DOHH2 (cell line): ENCODE results near the gene MYH13.

ENCODE experiments used
- H3F3A ChIP-seq: fragments of 200-600 bp; sonication (generic), shearing (Covaris generic); 2 replicates; pipeline ENCODE4 v1.6.0; 2016; ENCODE audit warnings: antibody characterized with exemption, mild to moderate bottlenecking; ENCODE audit not compliant: control insufficient read depth, insufficient read depth
- H3K27ac ChIP-seq: fragments of 200-600 bp; sonication (generic); 2 replicates; pipeline ENCODE4 v1.5.1; 2014; ENCODE audit warnings: low read depth, mild to moderate bottlenecking, low read length, moderate library complexity
- H3K27me3 ChIP-seq: fragments of 200-600 bp; sonication (generic); 2 replicates; pipeline ENCODE4 v1.6.1; 2014; ENCODE audit warnings: mild to moderate bottlenecking, low read length, mixed read lengths; ENCODE audit not compliant: control insufficient read depth
- H3K36me3 ChIP-seq: fragments of 200-600 bp; sonication (generic); 2 replicates; pipeline ENCODE4 v1.6.1; 2014; ENCODE audit warnings: mild to moderate bottlenecking, low read length, moderate library complexity, mixed read lengths; ENCODE audit not compliant: control insufficient read depth
- H3K4me1 ChIP-seq: fragments of 200-600 bp; sonication (generic); 2 replicates; pipeline ENCODE4 v1.6.1; 2014; ENCODE audit warnings: mild to moderate bottlenecking, low read length, mixed read lengths; ENCODE audit not compliant: control insufficient read depth
- H3K4me2 ChIP-seq: fragments of 200-600 bp; sonication (generic); 2 replicates; pipeline ENCODE4 v1.6.0; 2014; ENCODE audit warnings: mild to moderate bottlenecking, low read length, moderate library complexity
- H3K4me3 ChIP-seq: fragments of 200-600 bp; sonication (generic); 2 replicates; pipeline ENCODE4 v1.5.1; 2014; ENCODE audit warnings: mild to moderate bottlenecking, low read length, mixed read lengths
- H3K79me2 ChIP-seq: fragments of 200-600 bp; sonication (generic); 2 replicates; pipeline ENCODE4 v1.6.1; 2014; ENCODE audit warnings: mild to moderate bottlenecking, low read length, mixed read lengths; ENCODE audit not compliant: control insufficient read depth
- H3K9me2 ChIP-seq: fragments of 200-600 bp; sonication (generic); replicated peaks from 2 replicates; pipeline ENCODE4 v1.6.1; 2014; ENCODE audit warnings: mild to moderate bottlenecking, low read length, mixed read lengths; ENCODE audit not compliant: control insufficient read depth
- H3K9me3 ChIP-seq: fragments of 200-600 bp; sonication (generic); 2 replicates; pipeline ENCODE4 v1.6.1; 2014; ENCODE audit warnings: antibody characterized with exemption, low read length, mixed read lengths; ENCODE audit not compliant: control insufficient read depth, insufficient read depth
- H4K20me1 ChIP-seq: fragments of 200-600 bp; sonication (generic); 2 replicates; pipeline ENCODE4 v1.6.0; 2014; ENCODE audit warnings: low read depth, mild to moderate bottlenecking, antibody characterized with exemption, low read length, moderate library complexity; ENCODE audit not compliant: control insufficient read depth, insufficient read depth
- CTCF ChIP-seq: fragments of 200-600 bp; sonication (generic); IDR thresholded peaks from one replicate; pipeline ENCODE4 v1.5.1; 2014; ENCODE audit warnings: antibody characterized with exemption, mild to moderate bottlenecking, low read depth, low read length; ENCODE audit not compliant: poor library complexity, severe bottlenecking
- EZH2phosphoT487 ChIP-seq: fragments of 200-600 bp; sonication (generic); IDR thresholded peaks from 2 replicates; pipeline ENCODE4 v1.6.1; 2017; ENCODE audit warnings: borderline replicate concordance, mild to moderate bottlenecking, antibody characterized with exemption, low read length, moderate library complexity, mixed read lengths

Gene MYH13

GRCh38 chr17:10290041-10290440 is 82.8 kb downstream of the MYH13 start:
- TF ChIP-seq CTCF, result no peak
- TF ChIP-seq EZH2phosphoT487, result no peak
- Histone ChIP-seq H3K9me3 (no peaks in the 10 kb centered on the region), H3K4me2 (no peak overlapping the region)

GRCh38 chr17:10286324-10286723 is 86.5 kb downstream of the MYH13 start:
- Histone ChIP-seq H3K27ac (no peak overlapping the region), H3K4me3 (no peak overlapping the region), H3F3A (no peaks in the 10 kb centered on the region), H3K4me2 (no peak overlapping the region), H3K27me3 (no peaks in the 10 kb centered on the region), H3K79me2 (no peaks in the 10 kb centered on the region), H3K9me3 (no peaks in the 10 kb centered on the region), H3K4me1 (no peaks in the 10 kb centered on the region), H4K20me1 (no peaks in the 10 kb centered on the region), H3K9me2 (no peaks in the 10 kb centered on the region), H3K36me3 (no peaks in the 10 kb centered on the region)
- no peak for TF ChIP-seq CTCF
- TF ChIP-seq EZH2phosphoT487, result no peak

More at GRCh38 chr17:10290041-10290440, 82.8 kb downstream of the MYH13 start:
- Histone ChIP-seq H3K36me3 (no peaks in the 10 kb centered on the region), H3K27me3 (no peaks in the 10 kb centered on the region), H3F3A (no peaks in the 10 kb centered on the region), H3K27ac (no peak overlapping the region), H3K9me2 (no peaks in the 10 kb centered on the region), H4K20me1 (no peaks in the 10 kb centered on the region), H3K4me3 (no peak overlapping the region), H3K4me1 (no peaks in the 10 kb centered on the region), H3K79me2 (no peaks in the 10 kb centered on the region)

GRCh38 chr17:10285896-10286295 is 86.9 kb downstream of the MYH13 start:
- H3K27ac ChIP-seq, result no peak overlapping the region

More at GRCh38 chr17:10285896-10286295, 86.9 kb downstream of the MYH13 start:
- Histone ChIP-seq H3K36me3 (no peaks in the 10 kb centered on the region), H3F3A (no peaks in the 10 kb centered on the region), H3K79me2 (no peaks in the 10 kb centered on the region), H3K9me2 (no peaks in the 10 kb centered on the region), H3K27me3 (no peaks in the 10 kb centered on the region), H3K4me2 (no peak overlapping the region), H3K4me1 (no peaks in the 10 kb centered on the region), H3K4me3 (no peak overlapping the region), H4K20me1 (no peaks in the 10 kb centered on the region), H3K9me3 (no peaks in the 10 kb centered on the region)
- TF ChIP-seq CTCF (no peak), EZH2phosphoT487 (no peak)
